OCI-LY7 (cell line): ENCODE data around the gene PTDSS2. TPM values are rescaled to one million over a fixed set of nuclear protein-coding genes. Genes with fewer than 3 reads are reported as not detected.
"Not testable (repeated sequence)": the region's sequence is repeated elsewhere in the genome, so short reads cannot be mapped to it uniquely, and the experiment has no call there.

Experiments
- BruUV-seq: library from RNA; stranded (reverse); fragments of 400-500 nt; replicated peaks from 2 replicates; lab custom pipeline; 2021; lab: Mats Ljungman, UMichigan
- CTCF ChIA-PET: fragments of 300-600 bp; sonication (Branson Sonifier 250); formaldehyde crosslinking; loops from one replicate; lab custom pipeline; 2022; ENCODE audit warnings: antibody characterized with exemption; ENCODE audit not compliant: unreplicated experiment; lab: Charles Lee
- POLR2A ChIA-PET: fragments of 300-600 bp; sonication (Branson Sonifier 250); formaldehyde crosslinking; loops from one replicate; lab custom pipeline; 2022; ENCODE audit warnings: antibody characterized with exemption; lab: Charles Lee
- DNase-seq: peaks from one replicate; pipeline ENCODE4 v3.0.0-alpha.2; 2015; ENCODE audit warnings: low spot score
- H2AFZ ChIP-seq: fragments of 200-600 bp; sonication (generic), shearing (Covaris generic); 2 replicates; pipeline ENCODE4 v1.6.1; 2014; ENCODE audit warnings: mild to moderate bottlenecking, antibody characterized with exemption, low read length, moderate library complexity
- H3K27ac ChIP-seq: fragments of 200-600 bp; sonication (generic); 2 replicates; pipeline ENCODE4 v1.5.1; 2014; ENCODE audit warnings: mixed run types, low read depth, mild to moderate bottlenecking, moderate library complexity, low read length, inconsistent platforms; ENCODE audit not compliant: poor library complexity, severe bottlenecking
- H3K36me3 ChIP-seq: fragments of 200-600 bp; sonication (generic); 2 replicates; pipeline ENCODE4 v1.6.1; 2014; ENCODE audit warnings: mild to moderate bottlenecking, antibody characterized with exemption, low read length, moderate library complexity, mixed read lengths; ENCODE audit not compliant: insufficient read depth
- H3K4me1 ChIP-seq: fragments of 200-600 bp; sonication (generic); 2 replicates; pipeline ENCODE4 v1.5.1; 2014; ENCODE audit warnings: mild to moderate bottlenecking, low read length; ENCODE audit not compliant: insufficient read depth, poor library complexity, severe bottlenecking
- H3K4me2 ChIP-seq: fragments of 200-600 bp; sonication (generic); 2 replicates; pipeline ENCODE4 v1.6.1; 2014; ENCODE audit warnings: mild to moderate bottlenecking, low read length
- H3K4me3 ChIP-seq: fragments of 200-600 bp; sonication (generic); 2 replicates; pipeline ENCODE4 v1.5.1; 2014; ENCODE audit warnings: mild to moderate bottlenecking, low read depth, low read length; ENCODE audit not compliant: poor library complexity, severe bottlenecking
- H3K79me2 ChIP-seq: fragments of 200-600 bp; sonication (generic); 2 replicates; pipeline ENCODE4 v1.6.1; 2016; ENCODE audit warnings: low read depth, mild to moderate bottlenecking, low read length, moderate library complexity, mixed read lengths; ENCODE audit not compliant: insufficient read depth
- H3K9me2 ChIP-seq: fragments of 200-600 bp; sonication (generic); 2 replicates; pipeline ENCODE4 v1.6.1; 2016; ENCODE audit warnings: mild to moderate bottlenecking, low read length, mixed read lengths; ENCODE audit not compliant: insufficient read depth
- H3K9me3 ChIP-seq: fragments of 200-600 bp; sonication (generic); 2 replicates; pipeline ENCODE4 v1.6.1; 2014; ENCODE audit warnings: mild to moderate bottlenecking, mixed run types, low read length, mixed read lengths
- H4K20me1 ChIP-seq: fragments of 200-600 bp; sonication (generic); 2 replicates; pipeline ENCODE4 v1.6.1; 2014; ENCODE audit warnings: mild to moderate bottlenecking, antibody characterized with exemption, low read length, moderate library complexity, mixed read lengths; ENCODE audit not compliant: insufficient read depth
- CTCF ChIP-seq: fragments of 200-600 bp; sonication (generic); conservative IDR thresholded peaks from 2 replicates; pipeline ENCODE4 v1.5.1; 2014; ENCODE audit warnings: mild to moderate bottlenecking, antibody characterized with exemption, low read length, moderate library complexity, mixed read lengths
- EZH2phosphoT487 ChIP-seq: fragments of 200-600 bp; sonication (generic); IDR thresholded peaks from 2 replicates; pipeline ENCODE4 v1.6.1; 2018; ENCODE audit warnings: low read depth, borderline replicate concordance, mild to moderate bottlenecking, mixed run types, antibody characterized with exemption, low read length, moderate library complexity, mixed read lengths
- intact Hi-C: fragments of 100-400 bp; cut with micrococcal nuclease; formaldehyde crosslinking; loops from one replicate; pipeline ENCODE4 v1.10.0; 2022; ENCODE audit not compliant: unreplicated experiment
- total RNA-seq, 2 experiments: library from RNA; depleted of rRNA in 1 of 2; stranded (reverse); fragments of >200 nt in 1 of 2; shearing (Covaris generic) in 1 of 2; gene quantifications; 2 replicates each; pipeline ENCODE4 v1.2.3, GENCODE V29; 2014 to 2022

PTDSS2 gene
- total RNA-seq, 2 experiments from 2014 or later: 27.8 to 32.7 TPM

- TF ChIP-seq EZH2phosphoT487: no peak
- no peak for TF ChIP-seq CTCF
- no peaks in the 10 kb centered on the region for H3K79me2 ChIP-seq
- no peak overlapping the region for H3K27ac ChIP-seq
- ChIA-PET CTCF (no interaction called here), POLR2A (no interaction called here)
- no peak overlapping the region for H3K4me3 ChIP-seq
- peaks cover 2% of the 10 kb centered on the region for H3K4me1 ChIP-seq
- intact Hi-C loops: no loop called here
- H4K20me1 ChIP-seq: no peaks in the 10 kb centered on the region
- no peaks in the 10 kb centered on the region for H3K9me3 ChIP-seq
- no peaks in the 10 kb centered on the region for H3K9me2 ChIP-seq
- H3K4me2 ChIP-seq: no peak overlapping the region
- DNase-seq: no peak
- no peaks in the 10 kb centered on the region for H3K36me3 ChIP-seq
- no peak overlapping the region for H2AFZ ChIP-seq
- BruUV-seq: no TSS peak
Measured at GRCh38 chr11:420911-421321, 29.2 kb upstream of the PTDSS2 start.

- TF ChIP-seq EZH2phosphoT487 (no peak), CTCF (no peak)
- CTCF ChIA-PET: interaction anchor here (0.5 kb wide), 1 partner anchor 11 kb away, joined by 10 read pairs; no protein-coding TSS in a partner anchor
- no peak overlapping the region for H2AFZ ChIP-seq
- H3K4me1 ChIP-seq: no peaks in the 10 kb centered on the region
- H3K4me3 ChIP-seq: no peak overlapping the region
- intact Hi-C loops: no loop called here
- H3K36me3 ChIP-seq: no peaks in the 10 kb centered on the region
- H3K79me2 ChIP-seq: no peaks in the 10 kb centered on the region
- no peaks in the 10 kb centered on the region for H3K9me3 ChIP-seq
- no peaks in the 10 kb centered on the region for H4K20me1 ChIP-seq
- no peaks in the 10 kb centered on the region for H3K9me2 ChIP-seq
- no TSS peak for BruUV-seq
- H3K27ac ChIP-seq: no peak overlapping the region
- POLR2A ChIA-PET: no interaction called here
- H3K4me2 ChIP-seq: no peak overlapping the region
- no peak for DNase-seq
Measured at GRCh38 chr11:422249-422656, 27.8 kb upstream of the PTDSS2 start.

GRCh38 chr11:424232-424631 lies 25.8 kb upstream of the PTDSS2 start:
- H2AFZ ChIP-seq: no peak overlapping the region
- H4K20me1 ChIP-seq: no peaks in the 10 kb centered on the region
- DNase-seq: no peak
- H3K9me3 ChIP-seq: no peaks in the 10 kb centered on the region
- no peak overlapping the region for H3K27ac ChIP-seq
- no TSS peak for BruUV-seq
- ChIA-PET POLR2A (no interaction called here), CTCF (interaction anchor here (0.6 kb wide), 2 partner anchors 11 to 421 kb away, joined by 3 to 4 read pairs; no protein-coding TSS in a partner anchor)
- TF ChIP-seq EZH2phosphoT487 (no peak), CTCF (no peak)
- H3K9me2 ChIP-seq: no peaks in the 10 kb centered on the region
- intact Hi-C loops: no loop called here
- no peaks in the 10 kb centered on the region for H3K79me2 ChIP-seq
- H3K4me3 ChIP-seq: no peak overlapping the region
- H3K4me1 ChIP-seq: no peaks in the 10 kb centered on the region
- H3K36me3 ChIP-seq: no peaks in the 10 kb centered on the region
- no peak overlapping the region for H3K4me2 ChIP-seq

GRCh38 chr11:424766-425165 lies 25.3 kb upstream of the PTDSS2 start:
- H2AFZ ChIP-seq, H3K4me1 ChIP-seq, H3K4me3 ChIP-seq, H3K79me2 ChIP-seq, POLR2A ChIA-PET, H3K4me2 ChIP-seq, intact Hi-C loops, BruUV-seq, H3K9me2 ChIP-seq, H3K27ac ChIP-seq, H3K36me3 ChIP-seq, DNase-seq, H4K20me1 ChIP-seq, H3K9me3 ChIP-seq: not testable (repeated sequence)
- CTCF ChIA-PET: interaction anchor here (0.6 kb wide), 1 partner anchor 421 kb away, joined by 3 read pairs; no protein-coding TSS in a partner anchor
